Thoracic aorta (tissue), 2 donors: ENCODE data around the gene SOX18. TPM values are rescaled to one million over a fixed set of nuclear protein-coding genes. Genes with fewer than 3 reads are reported as not detected.
A peak's percentile ranks its signal among the peaks of the same experiment; 100 is the strongest.

ENCODE experiments used
- ATAC-seq: fragments of 150-250 bp; one replicate; pipeline ENCODE4 v1.8.0; 2017; ENCODE audit warnings: low read depth; ENCODE audit not compliant: insufficient number of reproducible peaks, low FRiP score
- DNase-seq: peaks from one replicate; pipeline ENCODE4 v3.0.0-alpha.2; 2020; ENCODE audit warnings: low spot score
- H3K27ac ChIP-seq, 2 donors: fragments of 200-600 bp; sonication (generic); 1 replicate in 1 of 2; 2 replicates in 1 of 2; pipeline ENCODE4 v1.5.1; 2016; ENCODE audit warnings: mild to moderate bottlenecking in 2 of 2, moderate library complexity in 2 of 2
- H3K27me3 ChIP-seq: fragments of 200-600 bp; sonication (generic); replicated peaks from 2 replicates; pipeline ENCODE4 v1.6.0; 2016; ENCODE audit warnings: mild to moderate bottlenecking; ENCODE audit not compliant: insufficient read depth
- H3K36me3 ChIP-seq: fragments of 200-600 bp; sonication (generic); one replicate; pipeline ENCODE4 v1.5.1; 2016
- H3K4me1 ChIP-seq, 2 donors: fragments of 200-600 bp; sonication (generic); 1 replicate in 1 of 2; 2 replicates in 1 of 2; pipeline versions ENCODE4 v1.5.1 to v1.6.0; 2016; ENCODE audit warnings: low read depth in 2 of 2, mild to moderate bottlenecking in 1 of 2; ENCODE audit not compliant: control insufficient read depth in 1 of 2
- H3K4me3 ChIP-seq: fragments of 200-600 bp; sonication (generic); 2 replicates; pipeline ENCODE4 v1.5.1; 2016; ENCODE audit warnings: mild to moderate bottlenecking
- H3K9me3 ChIP-seq: fragments of 200-600 bp; sonication (generic); 2 replicates; pipeline ENCODE4 v1.5.1; 2016
- CTCF ChIP-seq: fragments of 200-600 bp; sonication (generic); IDR thresholded peaks from one replicate; pipeline ENCODE4 v1.5.1; 2019; ENCODE audit warnings: antibody characterized with exemption
- total RNA-seq, 2 donors: library from RNA; depleted of rRNA; stranded (reverse); fragments of >200 nt; gene quantifications; one replicate each; pipeline versions ENCODE4 v1.1.0 to v1.2.3, GENCODE V29; 2016

Gene SOX18
- total RNA-seq, 2 donors from 2014 or later, result 4.2 to 15.3 TPM

GRCh38 chr20:64079273-64080012 lies 30.0 kb upstream of the SOX18 start, which contains the start of gene RGS19:
Gene RGS19 (minus strand): TSS chr20:64079518. CDS start chr20:64076886, 2,632 bp downstream.
- Histone ChIP-seq H3K27me3 (no peaks in the 10 kb centered on the region), H3K36me3 (no peaks in the 10 kb centered on the region), H3K9me3 (no peaks in the 10 kb centered on the region), H3K4me1 (peaks cover 20 to 38% of the 10 kb centered on the region in 2 donors), H3K4me3 (peak within 1 kb of the TSS; percentile 83), H3K27ac (peak within 1 kb of the TSS; percentile 2 to 33)
- no peak for TF ChIP-seq CTCF
- ATAC-seq, result peak; percentile 14
- DNase-seq, result no peak

- Histone ChIP-seq H3K4me1 (peaks cover 18 to 33% of the 10 kb centered on the region in 2 donors), H3K27ac (peak overlapping the region; percentile 2 to 33), H3K4me3 (peak overlapping the region; percentile 83), H3K27me3 (no peaks in the 10 kb centered on the region), H3K9me3 (no peaks in the 10 kb centered on the region), H3K36me3 (no peaks in the 10 kb centered on the region)
- ATAC-seq, result no peak
- no peak for TF ChIP-seq CTCF
- DNase-seq, result no peak
Observed at GRCh38 chr20:64078934-64079272, 29.5 kb upstream of the SOX18 start.

- ATAC-seq (no peak), DNase-seq (no peak)
- H3K9me3 ChIP-seq, result no peaks in the 10 kb centered on the region
- peaks cover 11 to 24% of the 10 kb centered on the region in 2 donors for H3K4me1 ChIP-seq
- peak overlapping the region; percentile 83 for H3K4me3 ChIP-seq
- H3K27ac ChIP-seq, result no peak overlapping the region
- H3K36me3 ChIP-seq, result peaks cover 6% of the 10 kb centered on the region
- TF ChIP-seq CTCF, result no peak
- no peaks in the 10 kb centered on the region for H3K27me3 ChIP-seq
Observed at GRCh38 chr20:64077876-64078551, 28.6 kb upstream of the SOX18 start.

- Histone ChIP-seq H3K27me3 (no peaks in the 10 kb centered on the region), H3K9me3 (no peaks in the 10 kb centered on the region), H3K4me3 (peak overlapping the region; percentile 83), H3K36me3 (peaks cover 8% of the 10 kb centered on the region), H3K27ac (no peak overlapping the region), H3K4me1 (peaks cover 11 to 22% of the 10 kb centered on the region in 2 donors)
- TF ChIP-seq CTCF, result no peak
- no peak for ATAC-seq
- no peak for DNase-seq
Observed at GRCh38 chr20:64077541-64077875, 28.1 kb upstream of the SOX18 start.

- Histone ChIP-seq H3K4me3 (peak overlapping the region; percentile 83), H3K27me3 (no peaks in the 10 kb centered on the region), H3K4me1 (peaks cover 11 to 22% of the 10 kb centered on the region in 2 donors), H3K36me3 (peaks cover 11% of the 10 kb centered on the region), H3K9me3 (no peaks in the 10 kb centered on the region), H3K27ac (no peak overlapping the region)
- DNase-seq, result no peak
- ATAC-seq, result no peak
- TF ChIP-seq CTCF, result no peak
Observed at GRCh38 chr20:64077094-64077493, 27.7 kb upstream of the SOX18 start.
